ENCODE data around the gene NELFE. TPM values are rescaled to one million over a fixed set of nuclear protein-coding genes. Genes with fewer than 3 reads are reported as not detected.
A peak's percentile ranks its signal among the peaks of the same experiment; 100 is the strongest.

The NELFE gene
- total and polyA plus RNA-seq, 12 donors = 36.5 to 70.4 (median 45.7) TPM

DNA sequence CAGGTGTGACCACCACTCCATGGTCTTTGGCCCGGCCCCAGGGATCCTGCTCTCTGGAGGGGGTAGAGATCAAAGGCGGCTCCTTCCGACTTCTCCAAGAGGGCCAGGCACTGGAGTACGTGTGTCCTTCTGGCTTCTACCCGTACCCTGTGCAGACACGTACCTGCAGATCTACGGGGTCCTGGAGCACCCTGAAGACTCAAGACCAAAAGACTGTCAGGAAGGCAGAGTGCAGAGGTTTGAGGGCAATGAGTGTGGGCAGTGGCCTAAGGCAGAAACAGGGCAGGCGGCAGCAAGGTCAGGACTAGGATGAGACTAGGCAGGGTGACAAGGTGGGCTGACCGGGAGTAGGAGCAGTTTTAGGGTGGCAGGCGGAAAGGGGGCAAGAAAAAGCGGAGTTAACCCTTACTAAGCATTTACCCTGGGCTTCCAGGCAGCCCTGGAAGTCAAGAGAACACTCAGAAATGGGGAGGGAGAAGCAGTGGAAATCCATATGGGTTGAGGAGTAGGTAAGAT is 12.3 kb downstream of the NELFE start:
- 78 to 80% methylated on average over 11 of the region's 11 CpGs for whole genome bisulfite sequencing, 2 donors
- Histone ChIP-seq H3K27ac (peak overlapping the region in 9 of 10 donors; percentile 7 to 85 (median 68)), H3K36me3 (peaks cover 0 to 20% (median under 1%) of the 10 kb centered on the region in 9 donors), H3K4me1 (peaks cover 0 to 18% (median 4%) of the 10 kb centered on the region in 9 donors), H3K4me3 (peak overlapping the region in 6 of 10 donors; percentile 26 to 37 (median 30)), H3K27me3 (peaks cover 0 to 21% (median 0%) of the 10 kb centered on the region in 7 donors), H3K9me3 (no peaks in the 10 kb centered on the region)
- ATAC-seq (peak in 1 of 8 donors; percentile 6), DNase-seq (no peak)
- TF ChIP-seq, protein P1, sequence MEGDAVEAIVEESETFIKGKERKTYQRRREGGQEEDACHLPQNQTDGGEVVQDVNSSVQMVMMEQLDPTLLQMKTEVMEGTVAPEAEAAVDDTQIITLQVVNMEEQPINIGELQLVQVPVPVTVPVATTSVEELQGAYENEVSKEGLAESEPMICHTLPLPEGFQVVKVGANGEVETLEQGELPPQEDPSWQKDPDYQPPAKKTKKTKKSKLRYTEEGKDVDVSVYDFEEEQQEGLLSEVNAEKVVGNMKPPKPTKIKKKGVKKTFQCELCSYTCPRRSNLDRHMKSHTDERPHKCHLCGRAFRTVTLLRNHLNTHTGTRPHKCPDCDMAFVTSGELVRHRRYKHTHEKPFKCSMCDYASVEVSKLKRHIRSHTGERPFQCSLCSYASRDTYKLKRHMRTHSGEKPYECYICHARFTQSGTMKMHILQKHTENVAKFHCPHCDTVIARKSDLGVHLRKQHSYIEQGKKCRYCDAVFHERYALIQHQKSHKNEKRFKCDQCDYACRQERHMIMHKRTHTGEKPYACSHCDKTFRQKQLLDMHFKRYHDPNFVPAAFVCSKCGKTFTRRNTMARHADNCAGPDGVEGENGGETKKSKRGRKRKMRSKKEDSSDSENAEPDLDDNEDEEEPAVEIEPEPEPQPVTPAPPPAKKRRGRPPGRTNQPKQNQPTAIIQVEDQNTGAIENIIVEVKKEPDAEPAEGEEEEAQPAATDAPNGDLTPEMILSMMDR (IDR thresholded peaks at IDR 0.05) = no peak
- intact Hi-C loops (cut with DNase I) = loop anchor here in 2 of 10 donors (10.0 kb wide), 2 partner anchors 262 to 272 kb away; partner anchors contain the start of gene LY6G5C (in 1 of the 2)

DNA sequence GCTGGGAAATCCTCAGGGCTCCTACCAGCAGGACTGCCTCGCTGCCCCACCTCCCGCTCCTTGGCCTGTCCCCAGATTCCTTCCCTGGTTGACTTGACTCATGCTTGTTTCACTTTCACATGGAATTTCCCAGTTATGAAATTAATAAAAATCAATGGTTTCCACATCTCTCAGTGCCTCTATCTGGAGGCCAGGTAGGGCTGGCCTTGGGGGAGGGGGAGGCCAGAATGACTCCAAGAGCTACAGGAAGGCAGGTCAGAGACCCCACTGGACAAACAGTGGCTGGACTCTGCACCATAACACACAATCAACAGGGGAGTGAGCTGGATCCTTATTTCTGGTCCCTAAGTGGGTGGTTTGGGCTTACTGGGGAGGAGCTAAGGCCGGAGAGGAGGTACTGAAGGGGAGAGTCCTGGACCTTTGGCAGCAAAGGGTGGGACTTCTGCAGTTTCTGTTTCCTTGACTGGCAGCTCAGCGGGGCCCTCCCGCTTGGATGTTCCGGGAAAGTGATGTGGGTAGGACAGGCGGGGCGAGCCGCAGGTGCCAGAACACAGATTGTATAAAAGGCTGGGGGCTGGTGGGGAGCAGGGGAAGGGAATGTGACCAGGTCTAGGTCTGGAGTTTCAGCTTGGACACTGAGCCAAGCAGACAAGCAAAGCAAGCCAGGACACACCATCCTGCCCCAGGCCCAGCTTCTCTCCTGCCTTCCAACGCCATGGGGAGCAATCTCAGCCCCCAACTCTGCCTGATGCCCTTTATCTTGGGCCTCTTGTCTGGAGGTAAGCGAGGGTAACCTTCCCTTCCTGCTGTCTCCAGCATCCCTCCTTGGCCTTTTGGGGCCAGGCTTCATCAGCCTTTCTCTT is 13.0 kb downstream of the NELFE start, which contains the start of gene CFB:
CFB (plus strand) TSS at position 589 of the 863 bp plus-strand sequence; CDS start at position 716, 127 bp downstream.
- H3K27ac ChIP-seq = peak within 1 kb of the TSS; percentile 2 to 85 (median 66)
- H3K36me3 ChIP-seq = peaks cover 0 to 13% (median 0%) of the 10 kb centered on the region in 9 donors
- peaks cover 0 to 21% (median 0%) of the 10 kb centered on the region in 7 donors for H3K27me3 ChIP-seq
- no peaks in the 10 kb centered on the region for H3K9me3 ChIP-seq
- DNase-seq (peak; percentile 54 to 58), ATAC-seq (peak; percentile 66 to 88 (median 81))
- WGBS, 2 donors = 42 to 50% methylated on average over 11 of the region's 11 CpGs
- peak within 1 kb of the TSS in 6 of 10 donors; percentile 26 to 37 (median 30) for H3K4me3 ChIP-seq
- TF ChIP-seq, protein P1 (IDR thresholded peaks at IDR 0.05) = no peak
- H3K4me1 ChIP-seq = peaks cover 0 to 18% (median 4%) of the 10 kb centered on the region in 9 donors
- intact Hi-C loops (cut with DNase I) = loop anchor here in 2 of 10 donors (10.0 kb wide), 2 partner anchors 261 to 271 kb away; partner anchors contain the start of gene LY6G5C (in 1 of the 2)

DNA sequence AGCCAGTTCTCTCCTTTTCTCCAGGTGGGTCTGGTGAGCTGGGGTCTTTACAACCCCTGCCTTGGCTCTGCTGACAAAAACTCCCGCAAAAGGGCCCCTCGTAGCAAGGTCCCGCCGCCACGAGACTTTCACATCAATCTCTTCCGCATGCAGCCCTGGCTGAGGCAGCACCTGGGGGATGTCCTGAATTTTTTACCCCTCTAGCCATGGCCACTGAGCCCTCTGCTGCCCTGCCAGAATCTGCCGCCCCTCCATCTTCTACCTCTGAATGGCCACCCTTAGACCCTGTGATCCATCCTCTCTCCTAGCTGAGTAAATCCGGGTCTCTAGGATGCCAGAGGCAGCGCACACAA is 13.6 kb downstream of the NELFE start:
- peaks cover 0 to 18% (median 4%) of the 10 kb centered on the region in 9 donors for H3K4me1 ChIP-seq
- TF ChIP-seq, protein P1 (IDR thresholded peaks at IDR 0.05) = no peak
- H3K4me3 ChIP-seq = peak overlapping the region in 5 of 10 donors; percentile 26 to 37 (median 32)
- ATAC-seq (no peak), DNase-seq (no peak)
- H3K27ac ChIP-seq = peak overlapping the region in 9 of 10 donors; percentile 7 to 85 (median 68)
- intact Hi-C loops (cut with DNase I) = loop anchor here in 2 of 10 donors (10.0 kb wide), 2 partner anchors 260 to 270 kb away; partner anchors contain the start of gene LY6G5C (in 1 of the 2)
- H3K27me3 ChIP-seq = peaks cover 0 to 21% (median 0%) of the 10 kb centered on the region in 7 donors
- H3K9me3 ChIP-seq = no peaks in the 10 kb centered on the region
- peaks cover 0 to 7% (median 0%) of the 10 kb centered on the region in 9 donors for H3K36me3 ChIP-seq
- WGBS, 2 donors = 81 to 85% methylated on average over 9 of the region's 9 CpGs

DNA sequence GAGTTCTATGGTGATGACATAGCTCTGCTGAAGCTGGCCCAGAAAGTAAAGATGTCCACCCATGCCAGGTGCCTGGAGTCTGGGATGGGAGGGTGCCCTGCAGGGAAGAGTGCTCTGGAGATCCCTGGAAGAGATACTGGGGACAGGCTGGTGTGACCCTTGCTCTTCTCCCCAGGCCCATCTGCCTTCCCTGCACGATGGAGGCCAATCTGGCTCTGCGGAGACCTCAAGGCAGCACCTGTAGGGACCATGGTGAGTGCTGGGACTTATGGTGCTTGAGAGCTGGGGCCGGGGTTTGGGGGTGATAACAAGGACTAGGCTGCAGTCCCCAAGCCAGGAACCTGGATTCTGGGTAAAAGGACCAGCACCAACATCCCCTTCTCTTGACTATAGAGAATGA is 15.0 kb downstream of the NELFE start:
- TF ChIP-seq, protein P1 (IDR thresholded peaks at IDR 0.05) = no peak
- WGBS, 2 donors = 78 to 85% methylated on average over 3 of the region's 3 CpGs
- no peak for DNase-seq

More for the DNA sequence above, 15.0 kb downstream of the NELFE start:
- peaks cover 0 to 20% (median 0%) of the 10 kb centered on the region in 9 donors for H3K36me3 ChIP-seq
- H3K9me3 ChIP-seq = no peaks in the 10 kb centered on the region
- H3K27ac ChIP-seq = no peak overlapping the region
- no peak for ATAC-seq
- no peak overlapping the region for H3K4me3 ChIP-seq
- H3K27me3 ChIP-seq = peaks cover 0 to 21% (median 0%) of the 10 kb centered on the region in 7 donors
- peaks cover 0 to 18% (median 4%) of the 10 kb centered on the region in 9 donors for H3K4me1 ChIP-seq
- intact Hi-C loops (cut with DNase I) = loop anchor here in 2 of 10 donors (10.0 kb wide), 2 partner anchors 259 to 269 kb away; partner anchors contain the start of gene LY6G5C (in 1 of the 2)
